Measurements from ENCODE around the gene ITPR1. TPM values are rescaled to one million over a fixed set of nuclear protein-coding genes. Genes with fewer than 3 reads are reported as not detected.

Gene ITPR1
- total RNA-seq, 1 experiment from 2014 or later, result 48.5 TPM

GRCh38 chr3:4520033-4520816 lies 27.1 kb downstream of the ITPR1 start:
- H3K27ac ChIP-seq (ENCODE audit: low read length), result no peak overlapping the region
- H3K79me2 ChIP-seq (ENCODE audit: low read length), result no peaks in the 10 kb centered on the region
- ChIA-PET POLR2A (ENCODE audit: unreplicated experiment) (no interaction called here), CTCF (no interaction called here)
- ATAC-seq (no peak), DNase-seq (no peak)
- no peaks in the 10 kb centered on the region for H4K20me1 ChIP-seq (ENCODE audit: low read length)
- no peaks in the 10 kb centered on the region for H3K27me3 ChIP-seq (ENCODE audit: low read length)
- intact Hi-C loops (cut with micrococcal nuclease), result no loop called here
- H3K9ac ChIP-seq (ENCODE audit: low read length), result no peak overlapping the region
- no peaks in the 10 kb centered on the region for H3K9me2 ChIP-seq (replicated peaks; ENCODE audit: low read length)
- H3F3A ChIP-seq (ENCODE audit: low read length, unreplicated experiment), result no peaks in the 10 kb centered on the region
- no peak overlapping the region for H3K4me2 ChIP-seq (ENCODE audit: low read length)
- H2AFZ ChIP-seq (ENCODE audit: low read length), result no peak overlapping the region
- BruUV-seq (replicated peaks), result no TSS peak
- no peaks in the 10 kb centered on the region for H3K9me3 ChIP-seq (ENCODE audit: low read length)
- H3K36me3 ChIP-seq (ENCODE audit: low read depth, low read length), result no peaks in the 10 kb centered on the region
- peaks cover 34% of the 10 kb centered on the region for H3K4me1 ChIP-seq (ENCODE audit: insufficient read depth, low read length)
- no peak overlapping the region for H3K4me3 ChIP-seq (ENCODE audit: low read length)
- no peak for TF ChIP-seq CTCF (conservative IDR thresholded peaks at IDR 0.05; ENCODE audit: low read depth, low read length)
- TF ChIP-seq EZH2 (IDR thresholded peaks at IDR 0.05; ENCODE audit: low read length, unreplicated experiment), result no peak
- TF ChIP-seq EZH2phosphoT487 (IDR thresholded peaks at IDR 0.05; ENCODE audit: borderline replicate concordance, low read length), result no peak

- Histone ChIP-seq H3K9ac (ENCODE audit: low read length) (no peak overlapping the region), H3K27ac (ENCODE audit: low read length) (no peak overlapping the region), H2AFZ (ENCODE audit: low read length) (no peak overlapping the region), H3K4me3 (ENCODE audit: low read length) (no peak overlapping the region), H3K27me3 (ENCODE audit: low read length) (no peaks in the 10 kb centered on the region), H3K79me2 (ENCODE audit: low read length) (peaks cover 7% of the 10 kb centered on the region; the same call in 1 of the 2 replicates), H3K4me2 (ENCODE audit: low read length) (no peak overlapping the region), H3K4me1 (ENCODE audit: insufficient read depth, low read length) (peaks cover 27% of the 10 kb centered on the region), H4K20me1 (ENCODE audit: low read length) (no peaks in the 10 kb centered on the region), H3K36me3 (ENCODE audit: low read depth, low read length) (no peaks in the 10 kb centered on the region), H3K9me3 (ENCODE audit: low read length) (no peaks in the 10 kb centered on the region), H3K9me2 (replicated peaks; ENCODE audit: low read length) (no peaks in the 10 kb centered on the region), H3F3A (ENCODE audit: low read length, unreplicated experiment) (no peaks in the 10 kb centered on the region)
- ChIA-PET POLR2A (ENCODE audit: unreplicated experiment) (no interaction called here), CTCF (no interaction called here)
- no peak for ATAC-seq
- TF ChIP-seq EZH2 (IDR thresholded peaks at IDR 0.05; ENCODE audit: low read length, unreplicated experiment) (no peak), EZH2phosphoT487 (IDR thresholded peaks at IDR 0.05; ENCODE audit: borderline replicate concordance, low read length) (no peak), CTCF (conservative IDR thresholded peaks at IDR 0.05; ENCODE audit: low read depth, low read length) (no peak)
- BruUV-seq (replicated peaks), result no TSS peak
- intact Hi-C loops (cut with micrococcal nuclease), result no loop called here
- DNase-seq, result no peak
Observed at GRCh38 chr3:4522947-4523346, 29.8 kb downstream of the ITPR1 start.
